NOMO-1 treated with dmso at 0.1 percent for 144 hours (cell line): Measurements from ENCODE around the gene RPTOR.

Experiments used
- DNase-seq: peaks from one replicate; lab custom pipeline; 2025; ENCODE audit not compliant: unreplicated experiment; lab: John Stamatoyannopoulos, UW

RPTOR gene

GRCh38 chr17:80662557-80662956 lies 117.9 kb downstream of the RPTOR start:
- DNase-seq: no peak

GRCh38 chr17:80663781-80664206 lies 119.2 kb downstream of the RPTOR start:
- no peak for DNase-seq

GRCh38 chr17:80664217-80664790 lies 119.7 kb downstream of the RPTOR start:
- DNase-seq: no peak

GRCh38 chr17:80665792-80666191 lies 121.2 kb downstream of the RPTOR start:
- no peak for DNase-seq

- no peak for DNase-seq
These were observed 122.2 kb downstream of the RPTOR start for GRCh38 chr17:80666867-80667266.

- no peak for DNase-seq
These were observed 123.0 kb downstream of the RPTOR start for GRCh38 chr17:80667462-80668277.

GRCh38 chr17:80668375-80669148 lies 123.9 kb downstream of the RPTOR start:
- DNase-seq: no peak

GRCh38 chr17:80671039-80671824 lies 126.6 kb downstream of the RPTOR start:
- DNase-seq: no peak

GRCh38 chr17:80671825-80672110 lies 127.1 kb downstream of the RPTOR start:
- no peak for DNase-seq

GRCh38 chr17:80673152-80673920 lies 128.7 kb downstream of the RPTOR start:
- peak; percentile 22 for DNase-seq

GRCh38 chr17:80675438-80676095 lies 130.9 kb downstream of the RPTOR start:
- no peak for DNase-seq

- no peak for DNase-seq
These were observed 131.4 kb downstream of the RPTOR start for GRCh38 chr17:80676096-80676466.

GRCh38 chr17:80676564-80676963 lies 131.9 kb downstream of the RPTOR start:
- DNase-seq: no peak

- no peak for DNase-seq
These were observed 132.6 kb downstream of the RPTOR start for GRCh38 chr17:80677214-80677756.

GRCh38 chr17:80679816-80680215 lies 135.2 kb downstream of the RPTOR start:
- no peak for DNase-seq

- DNase-seq: no peak
These were observed 136.6 kb downstream of the RPTOR start for GRCh38 chr17:80681215-80681614.

GRCh38 chr17:80682372-80682771 lies 137.7 kb downstream of the RPTOR start:
- no peak for DNase-seq

- DNase-seq: no peak
These were observed 139.0 kb downstream of the RPTOR start for GRCh38 chr17:80683625-80684104.

- no peak for DNase-seq
These were observed 143.2 kb downstream of the RPTOR start for GRCh38 chr17:80687839-80688238.
